Stimulated activated naive CD4-positive, alpha-beta T cell (primary cell): Measurements from ENCODE around the gene LMO2.

ENCODE experiments used
- DNase-seq, 6 experiments: peaks; one replicate each; lab custom pipeline; 2025; lab: John Stamatoyannopoulos, UW

LMO2 gene

DNA sequence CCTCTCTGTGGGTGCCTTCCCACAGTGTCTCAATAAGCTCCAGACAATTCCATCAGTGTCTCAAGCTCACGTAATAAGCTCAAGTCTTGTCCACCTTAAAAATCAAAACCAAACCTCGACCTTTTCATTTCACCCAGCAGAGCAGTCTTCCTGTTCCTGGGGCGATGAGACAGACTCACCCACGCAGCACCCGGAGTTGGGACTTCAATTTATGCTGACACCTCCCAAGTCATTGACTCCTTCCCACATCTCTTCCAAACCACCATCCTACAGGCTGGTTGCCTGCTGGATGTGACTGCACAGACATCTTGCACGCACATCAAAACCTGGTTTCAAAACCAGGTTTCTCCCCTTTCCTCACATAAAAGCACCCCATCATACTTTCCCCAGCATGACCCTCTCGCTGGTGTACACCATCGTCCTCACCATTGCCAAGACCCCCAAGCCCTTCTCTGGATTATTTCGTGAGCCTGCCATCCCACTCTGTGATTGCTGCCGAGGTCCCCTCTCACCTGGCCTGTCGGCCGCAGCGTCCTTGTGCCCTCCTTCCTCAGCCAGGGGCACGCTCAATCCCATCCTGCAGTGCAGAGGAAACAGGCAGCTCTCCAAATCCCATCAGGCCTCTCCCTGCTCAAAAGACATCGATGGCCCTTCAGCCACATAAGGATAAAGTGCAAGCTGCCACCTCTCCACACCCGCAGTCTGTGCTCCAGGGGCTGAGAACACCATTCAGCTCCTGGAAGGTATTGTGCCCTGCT lies 72.4 kb downstream of the LMO2 start:
- DNase-seq, result no peak
